ENCODE data around the gene MYT1. TPM values are rescaled to one million over a fixed set of nuclear protein-coding genes. Genes with fewer than 3 reads are reported as not detected.

Gene MYT1
- total RNA-seq, 1 donor from 2014 or later, result 1.2 TPM

DNA sequence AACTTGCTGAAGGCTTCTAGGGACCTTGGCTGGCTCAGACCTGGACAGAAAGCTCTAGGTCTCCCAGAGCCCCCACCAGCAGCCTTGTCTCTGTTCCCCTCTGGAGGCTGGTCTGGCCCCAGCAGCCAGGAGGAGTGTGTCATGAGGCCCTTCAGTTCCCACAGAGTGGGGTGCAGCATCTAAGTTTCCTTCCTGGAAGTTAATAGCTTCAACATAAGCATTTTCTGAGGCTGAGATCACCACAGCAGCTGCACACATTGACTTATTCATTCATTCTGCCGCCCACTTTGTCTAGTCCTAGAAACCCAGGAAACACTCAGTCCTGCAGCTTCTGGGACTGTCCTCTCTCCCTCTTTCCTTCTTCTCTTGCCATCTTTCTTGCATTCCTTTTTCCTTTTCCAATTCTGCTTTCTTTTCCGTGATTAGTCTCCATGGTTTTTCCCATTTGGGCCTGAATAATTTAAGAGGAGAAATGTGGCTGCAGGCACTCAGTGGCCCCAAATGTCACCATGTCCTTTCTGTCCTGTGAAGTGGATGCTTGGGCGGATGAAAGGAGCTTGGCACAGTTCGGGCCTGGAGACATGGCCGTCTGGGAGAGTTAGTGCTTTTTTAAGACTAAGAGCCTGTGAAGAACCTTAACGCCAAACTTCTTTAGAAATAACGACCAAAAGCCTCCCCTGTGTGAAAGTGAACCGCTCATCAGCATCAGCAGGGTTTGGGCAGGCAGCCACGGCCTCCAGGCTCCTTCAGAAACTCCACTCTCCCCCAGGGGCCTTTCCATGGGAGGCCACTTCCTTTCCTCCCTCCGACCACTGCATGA is 60.3 kb downstream of the MYT1 start:
- Mint-ChIP-seq H3K4me1 (peaks cover 39% of the 10 kb centered on the region), H3K9me3 (no peaks in the 10 kb centered on the region), H3K27me3 (ENCODE audit: insufficient read depth, low read depth) (peaks cover 5% of the 10 kb centered on the region), H3K27ac (peak overlapping the region; percentile 37), H3K4me3 (no peak overlapping the region), H3K36me3 (no peaks in the 10 kb centered on the region)
- Histone ChIP-seq H3K4me3 (no peak overlapping the region), H4K20me1 (ENCODE audit: low read depth) (no peaks in the 10 kb centered on the region), H3F3A (ENCODE audit: low read depth) (no peaks in the 10 kb centered on the region), H3K9me3 (ENCODE audit: low read depth) (no peaks in the 10 kb centered on the region), H3K9ac (no peak overlapping the region), H2AFZ (replicated peaks) (no peak overlapping the region), H3K36me3 (no peaks in the 10 kb centered on the region), H3K79me2 (ENCODE audit: low read depth) (no peaks in the 10 kb centered on the region), H3K4me2 (no peak overlapping the region), H3K4me1 (peaks cover 10% of the 10 kb centered on the region), H3K27me3 (no peaks in the 10 kb centered on the region), H3K27ac (no peak overlapping the region)
- DNase-seq (ENCODE audit: low spot score), result no peak
- TF ChIP-seq EZH2 (IDR thresholded peaks at IDR 0.05), result no peak
- no peak for TF ChIP-seq EZH2phosphoT487 (IDR thresholded peaks at IDR 0.05)
- TF ChIP-seq, protein P1, sequence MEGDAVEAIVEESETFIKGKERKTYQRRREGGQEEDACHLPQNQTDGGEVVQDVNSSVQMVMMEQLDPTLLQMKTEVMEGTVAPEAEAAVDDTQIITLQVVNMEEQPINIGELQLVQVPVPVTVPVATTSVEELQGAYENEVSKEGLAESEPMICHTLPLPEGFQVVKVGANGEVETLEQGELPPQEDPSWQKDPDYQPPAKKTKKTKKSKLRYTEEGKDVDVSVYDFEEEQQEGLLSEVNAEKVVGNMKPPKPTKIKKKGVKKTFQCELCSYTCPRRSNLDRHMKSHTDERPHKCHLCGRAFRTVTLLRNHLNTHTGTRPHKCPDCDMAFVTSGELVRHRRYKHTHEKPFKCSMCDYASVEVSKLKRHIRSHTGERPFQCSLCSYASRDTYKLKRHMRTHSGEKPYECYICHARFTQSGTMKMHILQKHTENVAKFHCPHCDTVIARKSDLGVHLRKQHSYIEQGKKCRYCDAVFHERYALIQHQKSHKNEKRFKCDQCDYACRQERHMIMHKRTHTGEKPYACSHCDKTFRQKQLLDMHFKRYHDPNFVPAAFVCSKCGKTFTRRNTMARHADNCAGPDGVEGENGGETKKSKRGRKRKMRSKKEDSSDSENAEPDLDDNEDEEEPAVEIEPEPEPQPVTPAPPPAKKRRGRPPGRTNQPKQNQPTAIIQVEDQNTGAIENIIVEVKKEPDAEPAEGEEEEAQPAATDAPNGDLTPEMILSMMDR (IDR thresholded peaks at IDR 0.05), result no peak

DNA sequence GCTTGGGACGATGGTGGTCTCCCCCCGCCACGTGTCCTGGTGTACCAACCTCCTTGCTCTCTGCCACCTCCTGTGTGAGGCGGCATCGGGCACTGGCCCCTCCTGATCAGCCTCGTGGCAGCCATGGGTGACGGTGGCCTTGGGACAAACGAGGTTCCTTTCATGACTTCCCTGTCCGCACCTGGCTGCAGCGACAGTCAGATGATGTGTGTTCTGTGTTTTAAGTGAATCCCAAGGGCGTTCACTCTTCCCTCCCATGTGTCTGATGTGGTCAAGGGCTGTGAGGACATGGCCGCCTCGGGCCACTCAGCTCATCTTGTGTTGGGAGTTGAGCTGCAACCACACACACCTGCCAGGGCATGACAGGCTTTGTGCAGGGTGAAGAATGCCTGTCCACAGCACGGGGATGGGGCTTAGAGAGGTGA is 60.9 kb downstream of the MYT1 start:
- H3K27me3 Mint-ChIP-seq (ENCODE audit: insufficient read depth, low read depth), result peaks cover 5% of the 10 kb centered on the region
- H3K4me2 ChIP-seq, result no peak overlapping the region
- no peak overlapping the region for H3K4me3 Mint-ChIP-seq
- no peak overlapping the region for H3K9ac ChIP-seq
- H3K9me3 ChIP-seq (ENCODE audit: low read depth), result no peaks in the 10 kb centered on the region
- no peaks in the 10 kb centered on the region for H4K20me1 ChIP-seq (ENCODE audit: low read depth)
- no peak for TF ChIP-seq EZH2 (IDR thresholded peaks at IDR 0.05)
- no peak for TF ChIP-seq EZH2phosphoT487 (IDR thresholded peaks at IDR 0.05)
- TF ChIP-seq, protein P1 (IDR thresholded peaks at IDR 0.05), result no peak
- no peaks in the 10 kb centered on the region for H3F3A ChIP-seq (ENCODE audit: low read depth)
- no peaks in the 10 kb centered on the region for H3K27me3 ChIP-seq
- peaks cover 42% of the 10 kb centered on the region for H3K4me1 Mint-ChIP-seq
- H3K9me3 Mint-ChIP-seq, result no peaks in the 10 kb centered on the region
- H3K36me3 ChIP-seq, result no peaks in the 10 kb centered on the region
- peak overlapping the region; percentile 37 for H3K27ac Mint-ChIP-seq
- H3K4me1 ChIP-seq, result peaks cover 10% of the 10 kb centered on the region
- H2AFZ ChIP-seq (replicated peaks), result no peak overlapping the region
- no peak overlapping the region for H3K27ac ChIP-seq
- no peaks in the 10 kb centered on the region for H3K79me2 ChIP-seq (ENCODE audit: low read depth)
- DNase-seq (ENCODE audit: low spot score), result no peak
- H3K36me3 Mint-ChIP-seq, result no peaks in the 10 kb centered on the region
- no peak overlapping the region for H3K4me3 ChIP-seq

DNA sequence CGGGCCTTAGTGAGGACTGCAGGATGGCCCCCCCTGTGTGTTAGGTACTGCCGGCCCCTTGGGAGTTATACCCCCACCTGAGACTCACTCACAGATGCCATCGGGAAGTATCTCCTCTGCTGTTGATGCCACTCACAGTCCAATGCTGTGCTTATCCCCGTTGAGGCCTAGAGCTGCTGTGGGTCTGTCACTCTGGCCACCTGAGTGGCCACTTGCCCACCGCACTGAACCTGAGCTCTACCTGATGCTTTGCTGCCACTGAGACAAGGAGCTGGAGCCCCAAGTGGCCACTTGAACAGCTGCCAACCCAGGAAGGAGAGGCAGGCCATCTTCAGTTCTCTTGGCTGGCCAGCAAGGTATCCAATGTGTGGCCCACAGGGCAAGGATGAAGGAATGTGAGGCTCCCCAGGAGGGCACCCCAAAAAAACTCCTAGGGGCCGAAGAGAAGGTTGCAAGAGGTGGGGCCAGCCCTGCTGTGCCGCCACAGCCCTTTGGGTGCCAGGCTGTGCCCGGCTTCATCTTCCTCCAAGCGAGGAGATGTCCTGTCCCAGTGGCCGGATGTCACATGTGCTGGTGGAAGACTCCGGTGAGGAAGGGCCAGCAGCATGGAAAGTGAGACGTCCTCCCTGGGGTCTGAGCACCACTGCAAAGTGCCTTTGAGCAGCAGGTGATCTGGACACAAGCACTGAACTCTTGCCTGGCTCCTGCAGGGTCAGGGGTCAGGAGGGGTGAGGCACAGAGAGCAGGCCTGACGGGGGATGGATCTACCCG is 61.8 kb downstream of the MYT1 start:
- H3K27ac Mint-ChIP-seq, result no peak overlapping the region
- Histone ChIP-seq H3F3A (ENCODE audit: low read depth) (no peaks in the 10 kb centered on the region), H3K9me3 (ENCODE audit: low read depth) (no peaks in the 10 kb centered on the region), H3K4me2 (no peak overlapping the region), H2AFZ (replicated peaks) (no peak overlapping the region), H3K36me3 (no peaks in the 10 kb centered on the region), H3K27me3 (no peaks in the 10 kb centered on the region), H3K4me1 (peaks cover 8% of the 10 kb centered on the region), H3K4me3 (no peak overlapping the region), H3K79me2 (ENCODE audit: low read depth) (no peaks in the 10 kb centered on the region), H3K9ac (no peak overlapping the region), H3K27ac (no peak overlapping the region), H4K20me1 (ENCODE audit: low read depth) (no peaks in the 10 kb centered on the region)
- H3K27me3 Mint-ChIP-seq (ENCODE audit: insufficient read depth, low read depth), result peaks cover 5% of the 10 kb centered on the region
- H3K36me3 Mint-ChIP-seq, result no peaks in the 10 kb centered on the region
- H3K4me3 Mint-ChIP-seq, result no peak overlapping the region
- no peak for DNase-seq (ENCODE audit: low spot score)
- TF ChIP-seq EZH2 (IDR thresholded peaks at IDR 0.05), result no peak
- TF ChIP-seq EZH2phosphoT487 (IDR thresholded peaks at IDR 0.05), result no peak
- TF ChIP-seq, protein P1 (IDR thresholded peaks at IDR 0.05), result no peak
- peaks cover 41% of the 10 kb centered on the region for H3K4me1 Mint-ChIP-seq
- H3K9me3 Mint-ChIP-seq, result no peaks in the 10 kb centered on the region

All from neural progenitor cell (in vitro differentiated cells).